NCI-H128 (cell line): ENCODE results near the gene OR5K2.

Source experiments
- DNase-seq: peaks from one replicate; lab custom pipeline; 2025; ENCODE audit not compliant: unreplicated experiment; lab: John Stamatoyannopoulos, UW

The OR5K2 gene

DNA sequence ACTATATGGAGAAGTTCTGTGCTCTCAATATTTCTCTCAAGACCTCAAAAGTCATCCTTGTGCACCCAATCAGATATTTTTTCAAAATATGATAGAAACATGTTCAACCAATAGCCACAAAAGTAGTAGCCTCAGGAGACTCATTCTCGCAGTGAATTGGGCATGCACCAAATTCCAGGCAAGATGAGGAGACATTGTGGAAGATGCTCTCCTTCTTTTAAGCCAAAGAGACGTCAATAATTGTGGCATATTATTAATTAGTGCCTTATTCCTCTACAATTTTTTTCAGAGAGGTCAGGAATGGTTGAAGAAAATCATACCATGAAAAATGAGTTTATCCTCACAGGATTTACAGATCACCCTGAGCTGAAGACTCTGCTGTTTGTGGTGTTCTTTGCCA, at the start of gene OR5K2:
Gene OR5K2 (plus strand): TSS at position 301 of the 400 bp plus-strand sequence. CDS start 0 bp downstream, at position 301.
- DNase-seq: no peak

DNA sequence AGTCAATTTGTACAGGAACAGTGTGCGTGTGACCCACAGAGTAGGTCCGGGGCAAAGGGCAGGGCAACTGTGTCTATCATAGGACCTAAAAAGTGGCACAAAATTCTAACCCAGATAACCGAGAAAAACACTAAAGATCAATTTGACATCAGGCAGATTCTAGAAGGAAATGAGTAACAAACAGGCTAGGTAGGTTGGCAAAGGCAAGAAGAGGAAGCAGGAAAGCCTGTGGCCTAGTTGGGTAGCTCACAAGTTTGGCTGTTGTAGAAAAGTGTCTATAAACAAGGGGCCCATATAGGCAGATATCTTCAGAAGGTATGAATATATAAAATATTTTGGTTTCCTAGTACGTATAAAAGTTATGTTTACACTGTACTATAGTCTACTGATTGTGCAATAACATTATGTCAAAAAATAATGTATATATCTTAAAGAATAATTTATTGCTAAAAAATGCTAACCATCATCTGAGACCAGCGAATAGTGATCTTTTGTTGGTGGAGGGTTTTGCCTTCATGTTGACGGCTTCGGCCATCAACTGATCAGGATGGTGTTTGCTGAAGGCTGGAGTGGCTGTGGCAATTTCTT, 47.8 kb upstream of the OR5K2 start:
- no peak for DNase-seq

DNA sequence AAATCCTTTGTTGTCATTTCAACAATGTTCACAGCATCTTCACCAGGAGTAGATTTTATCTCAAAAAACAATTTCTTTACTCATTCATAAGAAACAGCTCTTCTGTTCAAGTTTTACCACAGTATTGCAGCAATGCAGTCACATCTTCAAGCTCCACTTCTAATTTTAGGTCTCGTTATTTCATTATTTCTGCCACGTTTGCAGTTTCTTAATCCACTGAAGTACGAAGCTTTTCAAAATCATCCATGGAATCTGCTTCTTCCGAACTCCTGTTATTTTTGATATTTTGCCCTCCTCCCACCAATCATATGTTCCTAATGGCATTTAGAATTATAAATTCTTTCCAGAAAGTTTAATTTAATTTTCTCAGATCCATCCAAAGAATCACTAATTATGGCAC, 47.1 kb upstream of the OR5K2 start:
- no peak for DNase-seq

DNA sequence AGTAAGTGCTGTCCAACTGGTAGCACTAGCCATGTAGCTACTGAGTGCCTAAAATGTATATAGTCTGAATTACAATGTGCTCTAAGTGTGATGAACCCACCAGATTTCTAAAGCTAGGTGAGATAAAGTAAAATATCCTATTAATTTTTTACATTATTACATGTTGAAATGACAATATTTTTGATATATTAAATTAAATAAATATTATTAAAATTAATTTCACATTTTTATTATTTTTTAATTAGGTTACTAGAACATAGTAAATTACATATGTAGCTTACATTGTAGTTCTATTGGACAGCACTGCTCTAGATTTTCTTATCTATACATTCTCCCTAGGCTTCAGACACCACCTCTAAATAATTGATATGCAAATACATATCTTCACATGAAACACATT, 43.7 kb upstream of the OR5K2 start:
- DNase-seq: no peak

DNA sequence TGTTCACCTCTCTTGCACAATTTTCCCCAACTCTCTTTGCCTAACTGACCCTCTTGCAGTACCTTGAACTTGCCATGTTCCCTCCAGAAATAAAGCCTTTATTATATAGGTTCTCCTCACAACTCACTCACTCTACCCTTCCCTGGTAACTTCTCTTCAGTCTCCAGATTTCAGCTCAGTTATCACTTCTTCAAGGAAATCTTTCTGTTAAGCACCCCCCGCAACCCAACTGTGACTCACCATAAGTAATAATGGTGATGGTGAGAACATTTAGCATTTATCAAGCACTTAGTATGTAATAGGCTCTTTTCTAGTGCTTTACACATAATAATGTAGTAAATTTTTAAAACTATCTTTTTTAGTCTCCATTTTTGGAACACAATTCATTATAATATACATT, 42.6 kb upstream of the OR5K2 start:
- DNase-seq: no peak

DNA sequence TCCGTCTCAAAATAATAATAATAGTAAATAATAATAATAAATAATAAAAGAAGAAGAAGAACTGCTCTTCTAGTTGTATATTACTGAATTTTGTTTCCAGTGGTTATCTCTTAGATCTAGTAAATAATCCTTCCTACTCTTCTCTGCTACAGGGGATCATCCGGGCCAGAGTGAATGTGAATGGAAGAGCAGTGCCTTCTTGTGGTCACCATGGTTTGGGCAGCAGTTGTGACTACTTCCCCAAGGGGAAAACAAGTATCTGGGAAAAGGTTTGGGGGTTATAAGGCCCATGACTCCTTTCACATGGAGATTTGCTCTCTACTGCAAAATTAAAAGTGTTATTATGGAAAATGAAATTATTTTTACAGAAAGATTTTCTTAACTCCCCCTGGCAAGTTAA, 39.9 kb upstream of the OR5K2 start:
- DNase-seq: no peak

DNA sequence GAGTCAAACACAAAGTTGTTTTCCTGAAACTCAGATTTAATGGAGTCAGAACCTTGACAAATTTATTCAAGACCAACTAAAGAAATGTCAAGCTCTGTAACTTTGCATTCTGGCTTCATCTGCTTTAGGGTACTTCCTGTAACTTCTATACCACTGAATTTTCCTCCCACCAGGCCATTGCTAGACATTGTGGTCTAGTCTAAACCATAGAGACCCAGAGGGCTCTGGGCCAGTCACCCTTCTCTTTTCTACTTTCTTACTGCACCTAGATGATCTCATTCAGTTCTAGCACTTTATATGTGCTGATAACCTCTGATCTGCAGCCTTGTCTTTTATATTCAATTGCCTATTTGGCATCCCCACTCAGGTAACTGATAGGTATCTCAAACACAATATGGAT, 37.3 kb upstream of the OR5K2 start:
- no peak for DNase-seq

DNA sequence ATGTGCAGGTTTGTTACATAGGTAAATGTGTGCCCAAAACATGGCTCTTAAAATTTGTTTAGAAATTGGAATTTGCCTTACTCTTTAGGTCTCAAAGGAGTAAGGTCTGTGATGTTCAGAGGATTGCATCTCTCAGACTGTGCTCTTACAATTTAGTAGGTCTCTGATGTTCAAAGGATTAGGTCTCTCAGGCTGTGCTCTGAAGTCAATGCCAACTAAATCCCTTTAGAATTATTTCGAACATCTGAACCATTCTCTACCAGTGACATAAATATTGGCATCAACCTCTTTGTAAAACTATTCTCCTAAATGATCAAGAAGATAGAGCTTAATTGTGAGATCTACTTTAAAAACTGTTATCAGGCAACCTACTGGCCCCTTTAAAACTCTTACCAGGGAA, 34.6 kb upstream of the OR5K2 start, which contains the start of gene OR5K1:
Gene OR5K1 (plus strand): TSS at position 301 of the 400 bp plus-strand sequence. CDS start 6,376 bp downstream, outside the sequence.
- no peak for DNase-seq

DNA sequence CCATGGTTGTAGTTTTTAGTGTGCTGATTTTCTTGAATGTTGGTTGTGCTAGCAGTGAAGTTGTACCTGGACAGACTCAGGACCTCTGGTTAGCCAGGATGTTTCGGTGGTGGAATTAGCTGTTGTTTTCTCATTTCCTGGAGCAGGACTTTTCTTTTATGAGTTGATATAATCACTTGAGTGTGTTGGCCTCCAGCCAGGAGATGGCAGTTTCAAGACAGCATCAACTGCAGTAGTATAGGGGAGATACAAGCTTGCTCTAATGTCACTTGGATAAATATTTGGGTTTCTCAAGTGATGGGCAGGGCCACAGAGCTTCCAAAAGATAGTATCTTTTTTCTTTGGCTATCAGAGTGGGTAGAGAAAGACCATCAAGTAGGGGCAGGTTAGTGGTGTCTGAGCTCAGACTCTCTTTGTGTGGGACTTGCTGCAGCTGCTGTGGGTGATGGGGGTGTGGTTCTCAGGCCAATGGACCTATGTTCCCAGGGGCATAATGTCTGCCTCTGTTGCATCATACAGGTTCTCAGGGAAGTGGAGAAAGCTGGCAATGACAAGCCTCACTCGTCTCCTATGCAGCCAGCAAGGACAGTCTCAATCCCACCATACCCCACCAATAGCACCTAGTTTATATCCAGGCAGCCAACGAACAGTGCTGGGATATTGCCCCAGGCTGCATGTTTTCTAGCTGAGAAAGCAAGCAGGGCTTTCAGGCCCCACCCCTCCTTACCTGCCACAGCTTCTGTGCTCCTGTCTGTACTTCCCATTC, 14.6 kb upstream of the OR5K2 start:
- DNase-seq: no peak

DNA sequence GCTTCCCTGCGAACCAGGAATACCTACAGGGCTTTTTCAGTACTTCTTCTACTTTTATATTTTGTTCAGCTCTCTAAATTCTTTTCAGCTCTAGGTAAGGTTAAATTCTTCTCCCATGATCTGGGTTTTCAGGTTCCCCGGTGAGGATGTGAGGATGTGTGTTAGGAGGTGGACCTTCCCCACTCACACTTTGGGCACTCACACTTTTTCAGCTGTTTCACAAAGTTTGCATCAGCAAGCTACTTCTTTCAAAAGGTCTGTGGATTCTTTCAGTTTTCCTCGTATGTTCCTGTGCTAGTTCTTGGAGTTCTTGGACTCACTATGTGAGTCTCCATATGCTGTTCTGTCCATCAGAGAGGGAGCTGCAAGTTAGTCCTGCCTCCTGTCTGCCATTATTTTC, 13.9 kb upstream of the OR5K2 start:
- DNase-seq: no peak

DNA sequence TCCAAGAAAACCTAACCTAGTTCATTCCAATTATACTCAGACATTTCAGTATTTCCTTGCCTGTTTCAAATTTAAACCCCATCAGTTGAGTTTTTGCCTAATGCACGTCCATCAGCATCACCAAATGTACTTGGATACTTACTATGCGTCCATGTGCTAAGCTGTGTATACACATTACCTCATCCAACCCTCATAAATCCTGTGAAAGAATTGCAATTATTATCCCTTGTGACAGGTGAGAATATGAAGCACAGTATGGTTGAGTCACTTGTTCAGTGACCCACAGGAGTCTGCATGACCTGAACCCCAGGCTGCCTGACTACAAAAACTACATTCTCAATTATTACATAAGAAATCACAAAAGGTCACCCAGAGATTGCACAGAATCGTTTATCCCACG, 2.5 kb downstream of the OR5K2 start:
- DNase-seq: no peak

DNA sequence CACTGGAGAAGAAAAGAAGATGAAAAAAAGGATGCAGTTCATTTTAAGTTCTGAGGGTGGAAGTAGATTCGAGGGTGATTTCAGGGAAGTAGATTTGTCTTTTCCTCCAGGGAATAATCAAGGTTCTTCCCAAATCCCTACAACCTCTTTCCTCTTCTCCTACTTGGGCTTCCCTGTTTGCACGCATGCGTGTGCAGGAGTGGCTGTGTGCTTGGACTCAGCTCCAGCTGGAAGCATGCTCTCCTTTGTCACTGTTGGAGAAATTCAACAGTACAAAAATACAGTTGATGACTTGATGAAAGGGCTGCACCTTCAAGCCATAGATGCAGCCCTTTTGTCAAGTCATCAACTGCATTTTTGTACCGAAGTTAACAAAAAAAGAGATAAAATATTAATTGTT, 3.8 kb downstream of the OR5K2 start:
- DNase-seq: no peak

DNA sequence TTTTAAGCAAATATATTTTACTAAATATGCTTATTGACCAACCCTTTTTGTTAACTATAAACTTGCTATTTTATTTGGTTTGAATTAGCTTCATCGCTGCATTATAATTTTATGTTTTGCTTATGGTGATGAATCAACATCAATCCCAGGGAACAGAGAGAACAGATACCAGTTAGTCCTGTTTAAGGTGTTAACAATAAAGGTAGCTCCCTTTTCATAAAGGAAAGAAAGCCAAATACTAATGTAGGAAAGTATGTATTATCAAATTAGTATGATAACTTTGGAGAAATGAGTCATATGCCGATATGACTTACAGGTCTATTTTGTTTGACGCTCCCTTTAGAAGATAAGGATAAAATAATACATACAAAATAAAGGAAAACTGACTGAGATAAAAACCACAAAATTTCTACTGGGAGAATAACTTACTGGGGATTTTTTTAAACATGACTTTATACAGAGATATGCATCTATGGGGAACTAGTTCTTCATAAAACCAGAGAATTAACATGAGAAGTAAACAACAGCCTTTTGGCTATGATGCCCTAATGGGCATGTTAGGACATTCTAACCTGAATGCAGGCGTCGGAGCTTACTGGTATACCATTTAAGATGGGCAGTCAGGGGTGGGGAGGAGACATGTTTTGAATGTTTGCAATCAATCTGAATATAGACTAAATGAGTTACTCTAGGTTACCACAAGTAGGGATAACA, 4.5 kb downstream of the OR5K2 start:
- DNase-seq: no peak

DNA sequence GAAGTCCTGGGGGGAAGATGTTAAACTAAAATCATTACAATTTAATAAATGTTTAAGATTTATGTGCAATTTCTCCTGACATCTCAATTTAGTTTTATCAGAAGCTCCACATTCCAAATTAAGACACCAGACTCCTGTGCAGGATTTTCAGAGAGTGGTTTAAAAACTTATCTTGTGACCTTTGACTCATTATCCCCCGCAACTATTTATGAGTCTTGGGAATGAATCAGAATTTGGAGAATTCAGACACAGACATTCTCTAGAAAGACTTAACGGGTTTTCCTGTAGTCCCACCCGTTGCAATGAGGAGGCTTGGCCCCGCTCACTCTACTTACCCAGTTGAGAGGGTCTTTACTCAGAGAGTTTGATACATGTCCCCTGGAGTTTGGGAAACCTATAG, 7.1 kb downstream of the OR5K2 start:
- no peak for DNase-seq

DNA sequence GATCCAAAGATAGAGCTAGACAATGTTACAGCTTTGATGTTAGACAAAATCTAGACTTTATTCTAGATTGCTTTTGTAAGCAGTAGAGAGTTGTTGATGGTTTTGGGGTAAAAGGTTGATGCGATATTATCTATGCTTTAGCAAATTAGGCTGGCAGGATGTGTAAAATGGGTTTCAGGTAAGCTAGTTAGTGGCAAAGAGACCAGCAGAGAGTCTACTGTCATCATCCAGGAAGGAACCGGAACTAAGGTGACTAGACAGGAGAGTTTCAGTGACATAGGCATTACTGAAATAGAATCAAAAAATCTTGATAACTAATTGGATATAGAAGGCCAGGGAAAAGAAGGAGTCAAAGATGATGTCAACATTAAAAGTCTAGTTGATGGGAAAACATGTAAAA, 11.1 kb downstream of the OR5K2 start:
- no peak for DNase-seq

DNA sequence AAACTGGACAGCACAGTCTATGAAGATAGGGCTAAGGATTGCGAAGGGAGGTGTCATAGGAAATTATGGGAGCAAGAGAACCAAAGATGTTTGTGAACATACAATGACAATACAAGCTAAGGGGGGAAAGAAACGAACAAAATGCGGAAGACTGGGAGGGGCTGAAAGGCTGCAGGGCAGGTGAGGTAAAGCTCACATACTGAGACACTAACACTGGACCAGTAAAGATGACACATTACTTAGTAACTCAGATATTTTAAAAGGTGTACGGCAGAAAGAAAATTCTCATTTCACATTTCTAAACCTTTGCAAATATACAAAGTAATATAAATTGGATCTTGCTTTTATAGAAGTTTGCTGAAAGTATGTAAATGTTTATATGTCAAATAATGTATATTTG, 15.1 kb downstream of the OR5K2 start:
- DNase-seq: no peak

DNA sequence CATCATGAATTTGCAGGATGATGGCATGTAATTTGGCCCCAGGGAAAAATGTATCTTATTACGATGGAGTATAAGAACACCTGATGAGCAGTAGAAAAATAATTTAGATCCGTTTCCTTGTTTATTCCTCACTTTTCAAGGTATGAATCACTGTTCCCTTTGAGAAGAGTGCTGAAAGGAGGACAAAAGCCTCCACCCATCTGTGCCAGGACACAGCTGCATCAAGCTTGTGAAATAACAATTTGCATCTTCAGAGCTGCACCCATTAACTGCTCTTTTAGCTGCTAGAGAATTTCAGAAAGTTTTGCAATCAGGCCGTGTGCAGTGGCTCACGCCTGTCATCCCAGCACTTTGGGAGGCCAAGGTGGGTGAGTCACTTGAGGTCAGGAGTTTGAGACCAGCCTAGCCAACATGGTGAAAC, 15.6 kb downstream of the OR5K2 start:
- DNase-seq: no peak

DNA sequence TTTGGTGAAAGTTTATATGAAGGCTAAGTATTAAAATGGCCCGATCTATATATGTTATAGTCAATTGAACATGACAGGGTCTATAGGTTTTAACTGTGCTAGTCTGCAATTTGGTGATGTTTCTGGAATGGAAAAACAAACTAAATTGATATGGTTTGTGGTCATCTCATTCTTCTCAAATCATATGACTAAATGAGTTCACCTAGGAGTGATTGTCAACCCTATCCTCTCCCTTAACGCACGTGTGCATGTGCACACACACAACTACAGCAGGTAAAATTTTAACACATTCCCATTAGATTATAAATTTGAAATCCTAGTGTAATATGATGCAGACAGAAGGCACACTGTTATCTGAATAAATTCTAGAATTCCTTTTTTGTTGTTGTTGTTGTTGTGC, 16.3 kb downstream of the OR5K2 start:
- DNase-seq: no peak

DNA sequence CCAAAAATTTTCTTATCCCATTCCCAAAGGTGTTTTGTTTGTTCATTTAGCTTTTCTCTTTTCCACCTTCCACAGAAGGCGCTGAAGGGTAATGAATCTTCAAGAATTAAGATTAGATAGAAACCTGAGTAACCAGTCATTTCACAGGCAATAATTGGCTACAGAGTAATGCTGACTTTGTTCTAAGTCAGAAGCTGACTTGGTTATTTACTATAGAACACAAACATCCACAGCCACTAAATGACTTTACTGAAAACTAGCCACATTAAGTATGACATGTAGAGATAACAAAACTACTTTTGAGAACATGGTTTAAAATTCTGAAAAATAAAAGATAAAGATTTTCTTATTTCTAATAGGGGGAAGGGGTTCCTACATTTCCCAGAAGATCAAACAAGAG, 17.5 kb downstream of the OR5K2 start:
- DNase-seq: no peak

DNA sequence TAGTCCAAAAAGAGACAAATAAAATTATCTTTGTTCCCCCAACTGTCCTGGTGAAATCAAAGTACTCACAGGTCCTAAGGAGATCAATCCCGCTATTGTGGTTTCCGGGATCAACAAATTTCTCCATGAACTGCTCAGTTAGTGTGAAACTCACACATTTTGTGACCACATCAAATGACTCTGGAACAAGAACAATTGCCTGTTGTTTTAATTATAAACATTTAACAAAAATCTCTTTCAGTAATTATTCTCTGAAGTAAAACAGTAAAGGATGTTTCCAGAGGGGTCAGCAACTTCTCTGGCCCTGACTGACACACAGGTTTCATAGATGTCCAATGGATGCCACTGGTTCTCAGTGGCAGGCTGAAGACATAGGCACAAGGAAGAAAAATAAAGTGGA, 21.3 kb downstream of the OR5K2 start:
- DNase-seq: no peak

DNA sequence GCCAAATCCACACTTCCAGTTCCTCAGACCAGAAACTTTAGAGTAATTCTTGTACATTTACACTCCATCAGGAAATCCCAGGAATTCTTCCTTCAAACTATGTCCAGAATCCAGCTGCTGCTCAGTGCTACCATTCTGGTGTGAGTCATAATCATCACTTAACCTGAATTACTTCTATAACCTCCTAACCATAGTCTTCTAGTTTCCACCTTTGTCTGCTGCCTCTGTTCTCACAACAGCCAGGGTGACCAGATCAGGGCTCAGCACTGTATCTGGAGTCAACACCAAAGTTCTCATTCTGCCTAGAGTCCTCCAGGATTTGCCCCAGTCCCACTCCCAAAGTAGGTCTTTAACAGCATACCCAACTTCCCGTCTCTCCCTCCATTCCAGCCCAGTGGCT, 21.9 kb downstream of the OR5K2 start:
- no peak for DNase-seq

DNA sequence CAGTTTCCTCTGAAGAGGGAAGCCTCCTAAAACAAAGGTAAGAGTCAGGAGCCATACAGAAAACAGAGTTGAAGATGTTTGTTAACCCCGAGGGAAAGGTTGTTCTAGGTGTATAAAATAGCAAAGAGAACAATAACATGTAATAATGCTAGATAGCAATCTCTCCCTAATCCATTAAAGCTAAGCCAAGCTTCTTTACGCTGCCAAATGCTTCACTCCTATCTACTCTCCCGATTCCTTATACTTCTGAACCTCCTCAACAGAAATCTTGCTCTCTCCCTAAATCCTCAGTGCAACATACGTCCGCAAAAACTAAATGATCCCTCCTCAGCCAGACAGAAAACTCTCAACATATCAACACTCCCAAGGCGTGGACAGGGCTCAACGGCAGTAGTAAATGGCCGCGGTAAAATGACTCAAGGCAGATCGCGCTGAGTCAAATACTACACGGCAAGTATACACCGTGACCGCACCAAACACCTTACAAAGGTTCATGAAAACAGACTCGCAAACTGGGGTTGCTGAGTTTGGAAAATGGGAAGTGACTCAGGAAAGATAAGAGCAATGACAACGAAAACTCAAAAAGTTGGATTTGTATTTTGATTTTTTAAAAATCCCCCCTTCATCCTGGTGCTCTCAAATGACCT, 24.5 kb downstream of the OR5K2 start:
- DNase-seq: no peak
